ENCODE results near the gene CIBAR2.

GRCh38 chr16:85136702-85137322 lies 24.5 kb upstream of the CIBAR2 start:
- TF ChIP-seq CTCF (IDR thresholded peaks at IDR 0.05; ENCODE audit: low read depth, low read length), result no peak
- no peak for TF ChIP-seq EZH2phosphoT487 (IDR thresholded peaks at IDR 0.05; ENCODE audit: low read depth)

Data from OCI-LY3 (cell line).